COLO829 (cell line): ENCODE measurements around the gene TFB2M.
"Not testable (repeated sequence)": the region's sequence is repeated elsewhere in the genome, so short reads cannot be mapped to it uniquely, and the experiment has no call there.

Source experiments
- DNase-seq: peaks from one replicate; pipeline ENCODE4 v3.0.0; 2012; ENCODE audit warnings: low spot score

TFB2M gene

GRCh38 chr1:246583056-246583440 lies 17.0 kb upstream of the TFB2M start:
- no peak for DNase-seq

GRCh38 chr1:246582301-246583055 lies 16.4 kb upstream of the TFB2M start:
- no peak for DNase-seq

- no peak for DNase-seq
Measured at GRCh38 chr1:246580497-246581370, 14.7 kb upstream of the TFB2M start.

GRCh38 chr1:246579818-246580217 lies 13.8 kb upstream of the TFB2M start:
- DNase-seq = no peak

- DNase-seq = no peak
Measured at GRCh38 chr1:246577720-246578106, 11.7 kb upstream of the TFB2M start.

- no peak for DNase-seq
Measured at GRCh38 chr1:246577082-246577719, 11.1 kb upstream of the TFB2M start.

- no peak for DNase-seq
Measured at GRCh38 chr1:246576709-246577032, 10.6 kb upstream of the TFB2M start.

GRCh38 chr1:246573491-246573890 lies 7.4 kb upstream of the TFB2M start:
- no peak for DNase-seq

GRCh38 chr1:246572785-246573184 lies 6.7 kb upstream of the TFB2M start:
- DNase-seq = no peak

- DNase-seq = no peak
Measured at GRCh38 chr1:246571953-246572352, 5.9 kb upstream of the TFB2M start.

GRCh38 chr1:246571309-246571708 lies 5.2 kb upstream of the TFB2M start:
- not testable (repeated sequence) for DNase-seq

- no peak for DNase-seq
Measured at GRCh38 chr1:246569248-246570238, 3.5 kb upstream of the TFB2M start.

GRCh38 chr1:246567646-246568235 lies 1.7 kb upstream of the TFB2M start:
- no peak for DNase-seq

GRCh38 chr1:246566813-246567645 lies 968 bp upstream of the TFB2M start:
- DNase-seq = no peak

- DNase-seq = no peak
Measured at GRCh38 chr1:246565751-246566127, 322 bp downstream of the TFB2M start.

- DNase-seq = no peak
Measured at GRCh38 chr1:246564839-246565750, 966 bp downstream of the TFB2M start.

- not testable (repeated sequence) for DNase-seq
Measured at GRCh38 chr1:246560833-246561232, 5.2 kb downstream of the TFB2M start.

GRCh38 chr1:246559310-246559709 lies 6.8 kb downstream of the TFB2M start:
- no peak for DNase-seq

GRCh38 chr1:246558041-246558440 lies 8.0 kb downstream of the TFB2M start:
- DNase-seq = no peak
